Thyroid gland (tissue), 4 donors: ENCODE data around the gene DMXL1. TPM values are rescaled to one million over a fixed set of nuclear protein-coding genes. Genes with fewer than 3 reads are reported as not detected.

Experiments used
- DNase-seq, 2 donors: peaks; one replicate each; pipeline ENCODE4 v3.0.0-alpha.2; 2019
- H3K27ac ChIP-seq, 3 donors: fragments of 200-600 bp; sonication (generic); 1 replicate in 2 of 3; 2 replicates in 1 of 3; pipeline ENCODE4 v1.5.1; 2016 to 2019; ENCODE audit warnings: mild to moderate bottlenecking in 1 of 3, moderate library complexity in 1 of 3
- H3K27me3 ChIP-seq: fragments of 200-600 bp; sonication (generic); one replicate; pipeline ENCODE4 v1.5.1; 2019
- H3K36me3 ChIP-seq, 2 donors: fragments of 200-600 bp; sonication (generic); one replicate each; pipeline ENCODE4 v1.5.1; 2016 to 2019
- H3K4me1 ChIP-seq, 2 donors: fragments of 200-600 bp; sonication (generic); one replicate each; pipeline ENCODE4 v1.5.1; 2017 to 2019
- H3K4me3 ChIP-seq, 3 donors: fragments of 200-600 bp; sonication (generic); replicated peaks in 1 of 3; 1 replicate in 2 of 3; 2 replicates in 1 of 3; pipeline ENCODE4 v1.5.1; 2016; ENCODE audit warnings: mild to moderate bottlenecking in 1 of 3
- H3K9me3 ChIP-seq: fragments of 200-600 bp; sonication (generic); one replicate; pipeline ENCODE4 v1.5.1; 2017
- POLR2A ChIP-seq, 2 donors: fragments of 450-650 bp; IDR thresholded peaks; one replicate each; pipeline ENCODE4 v1.6.1; 2017; ENCODE audit warnings: antibody characterized with exemption in 2 of 2, mild to moderate bottlenecking in 2 of 2, moderate library complexity in 1 of 2
- WGBS, 2 donors: methylation state at CpG; one replicate each; pipeline ENCODE4 v1.1.5; 2017; 5-methylcytosine and 5-hydroxymethylcytosine counted together
- intact Hi-C: fragments of 100-400 bp; cut with DNase I; formaldehyde crosslinking; loops from one replicate; pipeline ENCODE4 v1.15.1; 2023
- total RNA-seq, 4 donors: library from RNA; depleted of rRNA; stranded (reverse); fragments of >200 nt; gene quantifications; one replicate each; pipeline ENCODE4 v1.2.3, GENCODE V29; 2016
- TF ChIP-seq, protein P1 (sequence below), 6 experiments: fragments of 200-600 bp in 3 of 6; fragments of 450-650 bp in 3 of 6; sonication (generic) in 3 of 6; IDR thresholded peaks; one replicate each; pipeline ENCODE4 v1.5.1; 2016 to 2019; ENCODE audit warnings: antibody characterized with exemption in 6 of 6, mild to moderate bottlenecking in 2 of 6, inconsistent platforms in 1 of 6, moderate library complexity in 1 of 6

Gene DMXL1
- total RNA-seq, 4 donors from 2014 or later, result 90.8 to 158 (median 95.4) TPM

- WGBS, 2 donors, result 80 to 90% methylated on average over 6 of the region's 6 CpGs
- H3K4me1 ChIP-seq, result peaks cover 7 to 25% of the 10 kb centered on the region in 2 donors
- intact Hi-C loops, result no loop called here
- TF ChIP-seq POLR2A (IDR thresholded peaks at IDR 0.05), result no peak
- TF ChIP-seq, protein P1, sequence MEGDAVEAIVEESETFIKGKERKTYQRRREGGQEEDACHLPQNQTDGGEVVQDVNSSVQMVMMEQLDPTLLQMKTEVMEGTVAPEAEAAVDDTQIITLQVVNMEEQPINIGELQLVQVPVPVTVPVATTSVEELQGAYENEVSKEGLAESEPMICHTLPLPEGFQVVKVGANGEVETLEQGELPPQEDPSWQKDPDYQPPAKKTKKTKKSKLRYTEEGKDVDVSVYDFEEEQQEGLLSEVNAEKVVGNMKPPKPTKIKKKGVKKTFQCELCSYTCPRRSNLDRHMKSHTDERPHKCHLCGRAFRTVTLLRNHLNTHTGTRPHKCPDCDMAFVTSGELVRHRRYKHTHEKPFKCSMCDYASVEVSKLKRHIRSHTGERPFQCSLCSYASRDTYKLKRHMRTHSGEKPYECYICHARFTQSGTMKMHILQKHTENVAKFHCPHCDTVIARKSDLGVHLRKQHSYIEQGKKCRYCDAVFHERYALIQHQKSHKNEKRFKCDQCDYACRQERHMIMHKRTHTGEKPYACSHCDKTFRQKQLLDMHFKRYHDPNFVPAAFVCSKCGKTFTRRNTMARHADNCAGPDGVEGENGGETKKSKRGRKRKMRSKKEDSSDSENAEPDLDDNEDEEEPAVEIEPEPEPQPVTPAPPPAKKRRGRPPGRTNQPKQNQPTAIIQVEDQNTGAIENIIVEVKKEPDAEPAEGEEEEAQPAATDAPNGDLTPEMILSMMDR (IDR thresholded peaks at IDR 0.05), result no peak
- DNase-seq, result no peak
- no peak overlapping the region for H3K4me3 ChIP-seq
- peak overlapping the region in 2 of 3 donors; percentile 35 to 66 for H3K27ac ChIP-seq
- no peaks in the 10 kb centered on the region for H3K36me3 ChIP-seq
- H3K27me3 ChIP-seq, result no peaks in the 10 kb centered on the region
- H3K9me3 ChIP-seq, result no peaks in the 10 kb centered on the region
Measured at GRCh38 chr5:119275146-119275545, 204.3 kb downstream of the DMXL1 start.

GRCh38 chr5:119275601-119276173, 204.8 kb downstream of the DMXL1 start:
- Histone ChIP-seq H3K27me3 (no peaks in the 10 kb centered on the region), H3K27ac (peak overlapping the region in 1 of 3 donors; percentile 66), H3K4me1 (peaks cover 7 to 24% of the 10 kb centered on the region in 2 donors), H3K4me3 (no peak overlapping the region), H3K36me3 (no peaks in the 10 kb centered on the region), H3K9me3 (no peaks in the 10 kb centered on the region)
- no peak for TF ChIP-seq POLR2A (IDR thresholded peaks at IDR 0.05)
- TF ChIP-seq, protein P1 (IDR thresholded peaks at IDR 0.05), result no peak
- 90 to 96% methylated on average over 3 of the region's 3 CpGs for WGBS, 2 donors
- no peak for DNase-seq
- intact Hi-C loops, result no loop called here

- DNase-seq, result no peak
- Histone ChIP-seq H3K27ac (no peak overlapping the region), H3K27me3 (no peaks in the 10 kb centered on the region), H3K4me3 (no peak overlapping the region), H3K9me3 (no peaks in the 10 kb centered on the region), H3K4me1 (peaks cover 7 to 24% of the 10 kb centered on the region in 2 donors), H3K36me3 (no peaks in the 10 kb centered on the region)
- 94 to 95% methylated on average over 5 of the region's 5 CpGs for WGBS, 2 donors
- no peak for TF ChIP-seq POLR2A (IDR thresholded peaks at IDR 0.05)
- TF ChIP-seq, protein P1 (IDR thresholded peaks at IDR 0.05), result no peak
- intact Hi-C loops, result no loop called here
Measured at GRCh38 chr5:119276978-119277377, 206.1 kb downstream of the DMXL1 start.

GRCh38 chr5:119279093-119279492, 208.2 kb downstream of the DMXL1 start:
- intact Hi-C loops, result no loop called here
- Histone ChIP-seq H3K27ac (no peak overlapping the region), H3K9me3 (no peaks in the 10 kb centered on the region), H3K36me3 (no peaks in the 10 kb centered on the region), H3K27me3 (no peaks in the 10 kb centered on the region), H3K4me3 (no peak overlapping the region), H3K4me1 (peaks cover 3 to 27% of the 10 kb centered on the region in 2 donors)
- 55 to 76% methylated on average over 1 of the region's 1 CpG for WGBS, 2 donors
- no peak for TF ChIP-seq POLR2A (IDR thresholded peaks at IDR 0.05)
- TF ChIP-seq, protein P1 (IDR thresholded peaks at IDR 0.05), result no peak
- no peak for DNase-seq

GRCh38 chr5:119280380-119280779, 209.5 kb downstream of the DMXL1 start:
- H3K4me1 ChIP-seq, result peaks cover 5 to 26% of the 10 kb centered on the region in 2 donors
- no peak overlapping the region for H3K27ac ChIP-seq
- H3K27me3 ChIP-seq, result no peaks in the 10 kb centered on the region
- TF ChIP-seq, protein P1 (IDR thresholded peaks at IDR 0.05), result no peak
- TF ChIP-seq POLR2A (IDR thresholded peaks at IDR 0.05), result no peak
- intact Hi-C loops, result no loop called here
- no peaks in the 10 kb centered on the region for H3K36me3 ChIP-seq
- DNase-seq, result no peak
- H3K9me3 ChIP-seq, result no peaks in the 10 kb centered on the region
- no peak overlapping the region for H3K4me3 ChIP-seq
- 90 to 91% methylated on average over 3 of the region's 3 CpGs for WGBS, 2 donors
